GM21526 (cell line): Measurements from ENCODE around the gene DPY19L1.
"Not testable (repeated sequence)": the region's sequence is repeated elsewhere in the genome, so short reads cannot be mapped to it uniquely, and the experiment has no call there.

Experiments used
- ATAC-seq: cut with Tn5 transposase; IDR thresholded peaks from one replicate; pipeline ENCODE4 v1.9.1; 2021; ENCODE audit warnings: moderate library complexity; ENCODE audit not compliant: unreplicated experiment, low FRiP score

The DPY19L1 gene

GRCh38 chr7:34996423-34997090 lies 40.7 kb downstream of the DPY19L1 start:
- ATAC-seq: not testable (repeated sequence)

DNA sequence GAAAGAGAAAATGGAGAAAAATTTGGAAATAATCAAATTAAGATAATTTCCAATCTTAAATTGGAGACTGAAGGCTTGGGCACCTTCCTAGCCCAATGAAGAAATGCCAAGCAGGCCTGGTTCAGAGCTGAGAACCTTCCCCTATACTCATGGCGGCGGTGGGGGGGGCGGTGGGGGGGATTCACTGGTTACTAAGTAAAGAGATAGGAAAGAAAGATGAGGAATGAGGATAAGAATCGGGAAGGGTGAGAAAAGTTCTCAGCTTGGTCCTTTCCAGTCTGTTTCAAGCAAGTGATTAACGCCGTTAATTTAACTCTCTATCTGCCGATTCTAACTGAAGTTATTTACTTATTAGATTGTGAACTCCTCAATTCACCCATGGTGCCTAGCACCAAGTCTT lies 41.5 kb downstream of the DPY19L1 start:
- no peak for ATAC-seq

GRCh38 chr7:34991938-34992840 lies 45.1 kb downstream of the DPY19L1 start:
- ATAC-seq: peak; percentile 49

- ATAC-seq: not testable (repeated sequence)
Measured at GRCh38 chr7:34988442-34989125, 48.7 kb downstream of the DPY19L1 start.

GRCh38 chr7:34985155-34985554 lies 52.1 kb downstream of the DPY19L1 start:
- ATAC-seq: not testable (repeated sequence)

GRCh38 chr7:34984140-34984539 lies 53.1 kb downstream of the DPY19L1 start:
- not testable (repeated sequence) for ATAC-seq

DNA sequence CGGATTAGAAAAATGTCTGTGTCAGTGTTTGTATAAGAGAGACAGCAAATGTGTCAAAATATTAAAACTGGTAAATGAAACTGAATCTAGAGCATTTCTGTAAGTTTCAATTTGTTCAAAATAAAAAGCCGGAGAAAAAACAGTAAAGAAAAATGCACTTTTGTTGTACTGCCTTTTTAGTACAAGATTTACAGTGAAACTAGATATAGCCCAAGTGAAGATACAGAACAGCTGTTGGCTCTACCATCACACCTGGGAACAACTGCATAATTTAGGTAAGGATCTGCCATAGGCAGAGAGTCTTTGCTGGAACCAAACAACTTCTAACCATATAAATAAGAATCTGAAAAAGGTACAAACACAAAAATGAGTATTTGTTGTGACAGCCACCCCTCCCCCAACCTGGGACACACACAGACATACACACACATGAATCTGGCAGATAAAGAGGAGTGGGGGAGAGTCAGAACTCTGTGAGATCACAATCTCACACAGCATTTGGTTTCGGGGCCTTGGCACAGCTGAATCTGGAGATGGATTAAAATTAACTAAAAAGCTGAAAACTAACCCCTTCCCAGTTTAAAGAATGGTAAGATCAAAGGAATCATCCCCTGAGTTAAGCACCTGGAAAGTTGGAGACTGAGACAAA lies 54.8 kb downstream of the DPY19L1 start:
- ATAC-seq: no peak

GRCh38 chr7:34979124-34979523 lies 58.2 kb downstream of the DPY19L1 start:
- ATAC-seq: not testable (repeated sequence)

DNA sequence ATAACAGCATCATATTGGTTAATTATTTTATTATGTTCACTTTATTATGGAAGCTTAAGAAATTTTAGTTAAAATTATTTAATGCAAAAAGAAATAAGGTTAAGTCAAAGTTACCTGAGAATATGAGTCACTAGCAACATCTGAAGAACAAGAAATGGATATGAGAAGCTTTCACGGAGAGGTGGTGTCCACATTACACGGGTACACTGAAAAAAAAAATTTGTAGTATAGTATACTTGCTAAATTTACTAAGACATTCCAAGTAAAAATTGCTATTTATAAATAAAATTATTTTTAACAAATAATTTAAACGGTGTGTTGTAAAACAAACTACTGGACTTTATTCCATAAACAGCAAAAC lies 63.9 kb downstream of the DPY19L1 start:
- ATAC-seq: no peak

- peak; percentile 61 for ATAC-seq
Measured at GRCh38 chr7:34972739-34973399, 64.4 kb downstream of the DPY19L1 start.

DNA sequence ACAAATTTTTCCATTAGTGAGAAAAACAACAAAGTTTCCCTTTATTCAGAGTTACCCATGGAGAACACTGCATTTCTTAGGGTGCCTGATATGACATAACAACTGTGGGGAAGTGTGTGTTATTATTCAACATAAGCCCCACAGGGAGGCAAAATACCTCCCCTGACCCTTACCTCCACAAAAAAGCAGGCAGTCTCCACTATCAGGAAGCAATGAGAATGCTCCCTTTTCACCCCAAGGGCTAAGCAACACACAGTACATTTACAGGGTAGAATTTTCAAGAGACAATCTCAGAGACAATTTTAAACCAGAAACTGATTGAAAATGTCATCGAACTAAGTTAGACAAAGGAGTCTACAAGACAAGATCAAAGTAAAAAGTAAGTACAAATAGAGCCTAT lies 69.5 kb downstream of the DPY19L1 start:
- ATAC-seq: not testable (repeated sequence)

GRCh38 chr7:34966504-34966903 lies 70.8 kb downstream of the DPY19L1 start:
- ATAC-seq: not testable (repeated sequence)

DNA sequence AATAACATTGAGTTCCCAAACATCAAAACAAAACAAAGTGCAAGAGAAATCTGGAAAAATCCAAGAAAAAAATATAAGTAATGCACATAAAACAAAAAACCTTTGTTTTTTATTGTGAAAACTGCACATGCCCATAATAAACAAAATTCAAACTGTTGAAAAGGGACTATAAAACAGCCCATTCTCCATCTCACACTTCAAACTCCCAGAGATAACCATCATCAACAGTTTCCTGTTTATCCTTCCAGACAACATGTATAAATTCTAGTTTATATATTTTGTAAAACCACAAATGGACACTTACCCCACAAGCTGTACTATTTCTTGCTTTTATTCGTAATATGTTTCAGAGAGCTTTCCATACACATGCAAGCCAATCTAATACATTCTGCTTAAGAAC lies 79.3 kb downstream of the DPY19L1 start:
- no peak for ATAC-seq

DNA sequence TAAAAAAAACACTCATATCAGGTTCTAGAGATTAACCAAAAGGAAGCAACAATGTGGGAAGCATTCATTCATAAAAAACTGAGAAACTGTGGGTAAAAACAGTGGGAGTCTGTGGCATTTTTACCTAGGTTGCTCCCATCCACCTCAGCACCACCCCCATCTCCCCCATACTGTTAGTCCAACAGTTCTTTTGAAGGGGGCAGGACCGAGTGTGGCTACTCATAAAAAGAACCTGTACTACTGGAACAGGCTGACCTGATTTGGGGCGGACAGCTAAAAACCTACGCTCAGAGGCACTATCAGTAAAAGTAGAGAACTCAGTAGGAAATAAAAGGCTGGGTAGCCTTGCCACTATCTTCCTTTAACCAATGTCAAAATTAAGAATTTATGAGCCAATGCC lies 84.5 kb downstream of the DPY19L1 start:
- ATAC-seq: no peak

DNA sequence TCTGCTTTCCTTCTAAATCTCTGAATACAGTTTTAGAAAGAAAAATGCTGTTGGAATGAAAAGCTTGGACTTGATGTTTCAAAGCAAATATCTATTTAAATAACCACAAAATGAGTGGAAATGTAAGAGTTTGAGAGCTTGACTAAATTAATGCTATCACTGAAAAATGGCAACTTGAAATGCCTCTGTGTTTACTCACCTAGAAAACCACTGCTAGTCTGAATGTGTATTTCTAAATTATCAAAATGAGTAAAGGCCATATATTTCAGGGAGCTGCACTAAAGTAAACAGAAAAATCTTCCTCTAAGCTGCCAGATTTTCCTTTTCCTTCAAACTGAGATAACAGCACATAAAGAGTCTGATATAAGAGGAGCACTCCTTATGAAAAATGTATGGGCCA lies 87.9 kb downstream of the DPY19L1 start:
- no peak for ATAC-seq

DNA sequence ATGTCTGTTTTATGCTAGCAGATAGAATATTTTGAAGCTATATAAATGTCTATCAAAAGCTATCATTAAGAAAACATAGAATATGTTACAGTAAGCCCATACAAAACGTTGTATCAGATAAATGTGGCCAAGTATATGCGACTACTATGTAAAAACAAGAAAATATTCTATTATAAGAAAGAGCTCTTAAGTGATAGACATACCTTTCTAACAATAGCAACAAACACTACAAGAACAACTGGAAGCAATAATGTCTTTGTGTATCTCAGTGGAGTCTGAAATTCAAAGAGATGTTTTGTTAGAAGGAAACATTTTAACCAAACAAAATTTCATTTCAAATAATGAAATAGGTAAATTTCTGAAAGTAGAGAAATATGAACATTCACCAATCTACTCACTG lies 89.9 kb downstream of the DPY19L1 start:
- not testable (repeated sequence) for ATAC-seq

- no peak for ATAC-seq
Measured at GRCh38 chr7:34946486-34946885, 90.8 kb downstream of the DPY19L1 start.

GRCh38 chr7:34945894-34946477 lies 91.3 kb downstream of the DPY19L1 start:
- ATAC-seq: not testable (repeated sequence)

- no peak for ATAC-seq
Measured at GRCh38 chr7:34939175-34939574, 98.1 kb downstream of the DPY19L1 start.

DNA sequence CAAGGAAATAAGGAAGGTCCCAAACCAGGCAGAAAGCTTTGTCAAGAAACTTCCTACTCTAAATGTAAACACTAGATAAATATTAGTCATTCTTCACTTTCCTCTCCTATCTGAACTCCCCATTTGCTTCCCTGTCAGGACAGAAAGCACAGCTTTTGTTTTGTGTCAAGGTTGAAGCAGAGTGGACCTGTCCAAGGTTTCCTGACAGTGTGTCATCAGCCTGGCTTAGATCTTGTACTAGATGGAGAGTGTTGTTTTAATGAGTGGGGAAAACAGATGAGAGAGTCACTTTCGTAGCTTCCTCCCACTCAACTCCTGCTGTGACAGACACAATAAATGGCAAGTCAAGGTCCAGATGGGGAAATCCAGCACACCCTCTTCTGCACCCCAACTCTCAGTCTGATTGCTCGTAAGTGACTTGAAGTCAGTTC lies 101.5 kb downstream of the DPY19L1 start:
- ATAC-seq: peak; percentile 72
